Spleen (tissue), 7 donors: ENCODE results near the gene SCN2A.

Experiments used
- CTCF ChIP-seq, 11 experiments: fragments of 200-600 bp in 7 of 11; fragments of 450-650 bp in 4 of 11; sonication (generic) in 4 of 11; IDR thresholded peaks in 8 of 11; conservative IDR thresholded peaks in 3 of 11; 1 replicate in 7 of 11; 2 replicates in 4 of 11; pipeline versions ENCODE4 v1.4.0 to v1.8.0; 2016 to 2021; ENCODE audit warnings: antibody characterized with exemption in 11 of 11, inconsistent platforms in 4 of 11, mild to moderate bottlenecking in 1 of 11
- POLR2A ChIP-seq, 3 donors: fragments of 450-650 bp; IDR thresholded peaks; one replicate each; pipeline ENCODE4 v1.5.1; 2017; ENCODE audit warnings: antibody characterized with exemption in 3 of 3, mild to moderate bottlenecking in 1 of 3
- donor health status: DM: no; HTN: no; CAD: no; lungs with moderate emphysema.
- donor health status: DM: no; HTN: no; CAD: no.
- donor health status: DM: no; HTN: no; CAD: no.

- TF ChIP-seq CTCF (IDR thresholded peaks at IDR 0.05 in 8 of 11, conservative IDR thresholded peaks at IDR 0.05 in 3 of 11) (no peak), POLR2A (IDR thresholded peaks at IDR 0.05) (no peak)
These were observed 14.0 kb downstream of the SCN2A start for GRCh38 chr2:165253178-165253577.
